H9 (cell line): ENCODE measurements around the gene CTNND1. TPM values are rescaled to one million over a fixed set of nuclear protein-coding genes. Genes with fewer than 3 reads are reported as not detected.

Source experiments
- DNase-seq: peaks from one replicate; pipeline ENCODE4 v3.0.0-alpha.2; 2017
- H2AFZ ChIP-seq: one replicate; pipeline ENCODE4 v1.6.1; 2013; ENCODE audit warnings: mild to moderate bottlenecking, low read length, control low read depth, moderate library complexity
- H2AK5ac ChIP-seq: 2 replicates; pipeline ENCODE4 v1.6.1; 2013; ENCODE audit warnings: low read length, control low read depth, mixed read lengths; ENCODE audit not compliant: insufficient read length
- H2BK120ac ChIP-seq: one replicate; pipeline ENCODE4 v1.6.1; 2013; ENCODE audit warnings: low read depth, mild to moderate bottlenecking, low read length, control low read depth, inconsistent platforms; ENCODE audit not compliant: poor library complexity, severe bottlenecking
- H2BK12ac ChIP-seq: 2 replicates; pipeline ENCODE4 v1.6.1; 2013; ENCODE audit warnings: low read length, control low read depth, mixed read lengths, low read depth; ENCODE audit not compliant: insufficient read length
- H2BK15ac ChIP-seq: 2 replicates; pipeline ENCODE4 v1.6.1; 2013; ENCODE audit warnings: low read depth, low read length, control low read depth
- H2BK20ac ChIP-seq: one replicate; pipeline ENCODE4 v1.6.1; 2013; ENCODE audit warnings: low read depth, mild to moderate bottlenecking, low read length, control low read depth, inconsistent platforms; ENCODE audit not compliant: poor library complexity, severe bottlenecking
- H2BK5ac ChIP-seq: 2 replicates; pipeline ENCODE4 v1.6.1; 2013; ENCODE audit warnings: low read length, control low read depth, mixed read lengths; ENCODE audit not compliant: insufficient read length
- H3K14ac ChIP-seq: 2 replicates; pipeline ENCODE4 v1.6.1; 2013; ENCODE audit warnings: low read length, control low read depth; ENCODE audit not compliant: insufficient read depth
- H3K18ac ChIP-seq: 2 replicates; pipeline ENCODE4 v1.6.1; 2013; ENCODE audit warnings: low read depth, mild to moderate bottlenecking, mixed read lengths, low read length, control low read depth; ENCODE audit not compliant: insufficient read length
- H3K23ac ChIP-seq: 2 replicates; pipeline ENCODE4 v1.6.1; 2013; ENCODE audit warnings: low read length, control low read depth, mixed read lengths, low read depth; ENCODE audit not compliant: insufficient read length
- H3K23me2 ChIP-seq: 2 replicates; pipeline ENCODE4 v1.6.1; 2013; ENCODE audit warnings: low read depth, mild to moderate bottlenecking, mixed read lengths, low read length, control low read depth; ENCODE audit not compliant: insufficient read length, poor library complexity, severe bottlenecking
- H3K27ac ChIP-seq: 2 replicates; pipeline ENCODE4 v1.5.1; 2013; ENCODE audit warnings: low read length, control low read depth, mixed read lengths, low read depth; ENCODE audit not compliant: insufficient read length
- H3K27me3 ChIP-seq: 2 replicates; pipeline ENCODE4 v1.6.1; 2013; ENCODE audit warnings: low read length, control low read depth, inconsistent platforms; ENCODE audit not compliant: insufficient read depth
- H3K4ac ChIP-seq: 2 replicates; pipeline ENCODE4 v1.6.1; 2013; ENCODE audit warnings: low read depth, mild to moderate bottlenecking, control low read depth, inconsistent platforms, low read length, moderate library complexity
- H3K4me1 ChIP-seq: 2 replicates; pipeline ENCODE4 v1.6.1; 2013; ENCODE audit warnings: low read length, control low read depth, inconsistent platforms; ENCODE audit not compliant: insufficient read depth
- H3K4me2 ChIP-seq: 2 replicates; pipeline ENCODE4 v1.6.1; 2013; ENCODE audit warnings: low read length, control low read depth, mixed read lengths; ENCODE audit not compliant: insufficient read length, insufficient read depth
- H3K56ac ChIP-seq: 2 replicates; pipeline ENCODE4 v1.6.1; 2013; ENCODE audit warnings: low read depth, mild to moderate bottlenecking, mixed read lengths, low read length, control low read depth; ENCODE audit not compliant: insufficient read length
- H3K79me1 ChIP-seq: 2 replicates; pipeline ENCODE4 v1.6.1; 2013; ENCODE audit warnings: low read depth, mild to moderate bottlenecking, moderate library complexity, low read length, control low read depth, inconsistent platforms; ENCODE audit not compliant: insufficient read depth, poor library complexity, severe bottlenecking
- H3K79me2 ChIP-seq: 2 replicates; pipeline ENCODE4 v1.6.1; 2013; ENCODE audit warnings: low read length, control low read depth, inconsistent platforms; ENCODE audit not compliant: insufficient read depth
- H3K9ac ChIP-seq: 2 replicates; pipeline ENCODE4 v1.6.1; 2013; ENCODE audit warnings: low read length, control low read depth, mixed read lengths; ENCODE audit not compliant: insufficient read length; ENCODE audit errors: extremely low read depth
- H3K9me3 ChIP-seq: one replicate; pipeline ENCODE4 v1.6.1; 2013; ENCODE audit warnings: low read depth, low read length, inconsistent platforms; ENCODE audit not compliant: control insufficient read depth
- H3T11ph ChIP-seq: one replicate; pipeline ENCODE4 v1.6.1; 2013; ENCODE audit warnings: mild to moderate bottlenecking, low read length, control low read depth, inconsistent platforms
- H4K20me1 ChIP-seq: one replicate; pipeline ENCODE4 v1.6.1; 2013; ENCODE audit not compliant: control insufficient read depth, insufficient read length, insufficient read depth
- H4K5ac ChIP-seq: 2 replicates; pipeline ENCODE4 v1.6.1; 2013; ENCODE audit warnings: low read depth, mild to moderate bottlenecking, mixed read lengths, low read length, control low read depth; ENCODE audit not compliant: insufficient read length
- H4K8ac ChIP-seq: replicated peaks from 2 replicates; pipeline ENCODE4 v1.6.1; 2013; ENCODE audit warnings: low read length, control low read depth, mixed read lengths, low read depth; ENCODE audit not compliant: insufficient read length
- H4K91ac ChIP-seq: 2 replicates; pipeline ENCODE4 v1.6.1; 2013; ENCODE audit warnings: low read depth, mild to moderate bottlenecking, moderate library complexity, mixed read lengths, low read length, control low read depth; ENCODE audit not compliant: insufficient read length
- H3K27ac Mint-ChIP-seq, 3 experiments: 2 replicates in 2 of 3; 3 replicates in 1 of 3; pipeline ENCODE4 v1.8.0; 2020 to 2021; ENCODE audit warnings: mixed read lengths in 3 of 3, mild to moderate bottlenecking in 1 of 3, moderate library complexity in 1 of 3
- H3K27me3 Mint-ChIP-seq: 2 replicates; pipeline ENCODE4 v1.8.0; 2021; ENCODE audit warnings: low read depth, mild to moderate bottlenecking, moderate library complexity, mixed read lengths
- H3K36me3 Mint-ChIP-seq, 3 experiments: 2 replicates in 2 of 3; 3 replicates in 1 of 3; pipeline ENCODE4 v1.8.0; 2020 to 2021; ENCODE audit warnings: low read depth in 3 of 3, mixed read lengths in 3 of 3; ENCODE audit not compliant: insufficient read depth in 1 of 3
- H3K4me1 Mint-ChIP-seq, 2 experiments: 2 replicates each; pipeline ENCODE4 v1.8.0; 2020; ENCODE audit warnings: mixed read lengths in 2 of 2
- H3K4me3 Mint-ChIP-seq, 2 experiments: 2 replicates in 1 of 2; 3 replicates in 1 of 2; pipeline ENCODE4 v1.8.0; 2020 to 2021; ENCODE audit warnings: mild to moderate bottlenecking in 2 of 2, mixed read lengths in 2 of 2, moderate library complexity in 1 of 2
- H3K9me3 Mint-ChIP-seq, 2 experiments: 2 replicates in 1 of 2; 3 replicates in 1 of 2; pipeline ENCODE4 v1.8.0; 2020; ENCODE audit warnings: mild to moderate bottlenecking in 2 of 2, mixed read lengths in 2 of 2, moderate library complexity in 1 of 2
- CTCF ChIP-seq: fragments of 200-600 bp; sonication (generic); conservative IDR thresholded peaks from 3 replicates; pipeline ENCODE4 v1.8.0; 2021; ENCODE audit warnings: antibody characterized with exemption, mild to moderate bottlenecking
- WGBS: extraction: QIAGEN DNeasy Blood & Tissue Kit; methylation state at CpG from one replicate; pipeline ENCODE4 v1.1.7; 2013; ENCODE audit warnings: missing lambda C conversion rate, low lambda C conversion rate, mixed read lengths; ENCODE audit not compliant: insufficient read length; ENCODE audit errors: extremely low coverage; 5-methylcytosine and 5-hydroxymethylcytosine counted together
- total RNA-seq: library from RNA; stranded (reverse); gene quantifications from 2 replicates; pipeline ENCODE4 v1.2.1, GENCODE V29; 2021

CTNND1 gene
- total RNA-seq, 1 experiment from 2014 or later = 164 TPM

- Histone ChIP-seq H4K91ac (no peak overlapping the region), H3K56ac (no peak overlapping the region), H3K9me3 (no peaks in the 10 kb centered on the region), H2AFZ (no peak overlapping the region), H2BK120ac (no peak overlapping the region), H2BK20ac (no peak overlapping the region), H3T11ph (no peak overlapping the region), H3K23me2 (no peaks in the 10 kb centered on the region), H2BK5ac (no peak overlapping the region), H3K27ac (no peak overlapping the region), H3K4me2 (peak overlapping the region; percentile 2), H3K79me2 (no peaks in the 10 kb centered on the region), H3K18ac (no peak overlapping the region), H3K14ac (no peak overlapping the region), H3K9ac (no peak overlapping the region), H3K23ac (no peak overlapping the region), H3K79me1 (no peaks in the 10 kb centered on the region), H3K4me1 (peaks cover 8% of the 10 kb centered on the region; the same call in 1 of the 2 replicates), H4K20me1 (no peaks in the 10 kb centered on the region), H4K5ac (no peak overlapping the region), H3K4ac (no peak overlapping the region; the same call in 1 of the 2 replicates), H4K8ac (no peak overlapping the region), H2AK5ac (no peak overlapping the region), H3K27me3 (no peaks in the 10 kb centered on the region), H2BK15ac (no peak overlapping the region), H2BK12ac (no peak overlapping the region)
- peaks cover 11% of the 10 kb centered on the region; the same call in 1 of the 2 replicates for H3K27me3 Mint-ChIP-seq
- H3K4me3 Mint-ChIP-seq = peak overlapping the region; percentile 6 to 17; a peak in 2 of 5 replicates
- peak overlapping the region in 2 of 3 experiments; percentile 78 to 92; a peak in 5 of 7 replicates for H3K27ac Mint-ChIP-seq
- no CpG with 5 or more reads among the region's 2 CpGs for WGBS
- DNase-seq = peak; percentile 83
- TF ChIP-seq CTCF = no peak
- peaks cover 0 to 7% (median 3%) of the 10 kb centered on the region in 3 experiments; a peak in 4 of 7 replicates for H3K36me3 Mint-ChIP-seq
- peaks cover 0 to 2% of the 10 kb centered on the region in 2 experiments; a peak in 3 of 5 replicates for H3K9me3 Mint-ChIP-seq
- peaks cover 34 to 39% of the 10 kb centered on the region in 2 experiments for H3K4me1 Mint-ChIP-seq
Measured at GRCh38 chr11:57868491-57868890, 106.9 kb downstream of the CTNND1 start.

Other genes starting within 250 kb of the CTNND1 start
- gene SLC43A1, start 246.1 kb upstream of the CTNND1 start, total RNA-seq = 16.3 and 17.0 TPM in 2 replicates
- gene TIMM10, start 231.0 kb upstream of the CTNND1 start, total RNA-seq = 126 and 130 TPM in 2 replicates
- 0.18 TPM in 1 of 2 replicates, not detected in the other for gene SMTNL1, start 224.2 kb upstream of the CTNND1 start, total RNA-seq
- 38.2 and 38.9 TPM in 2 replicates for gene UBE2L6, start 194.1 kb upstream of the CTNND1 start, total RNA-seq
- gene SERPING1, start 164.1 kb upstream of the CTNND1 start, total RNA-seq = 35.2 and 37.9 TPM in 2 replicates
- 0.13 TPM in 1 of 2 replicates, not detected in the other for gene YPEL4, start 111.9 kb upstream of the CTNND1 start, total RNA-seq
- gene CLP1, start 104.0 kb upstream of the CTNND1 start, total RNA-seq = 35.5 and 37.4 TPM in 2 replicates
- 65.2 and 67.2 TPM in 2 replicates for gene ZDHHC5, start 93.7 kb upstream of the CTNND1 start, total RNA-seq
- 17.6 and 17.9 TPM in 2 replicates for gene MED19, start 49.6 kb upstream of the CTNND1 start, total RNA-seq
- gene TMX2, start 49.2 kb upstream of the CTNND1 start, total RNA-seq = 91.1 and 91.3 TPM in 2 replicates
- 251 and 271 TPM in 2 replicates for gene SELENOH, start 20.3 kb upstream of the CTNND1 start, total RNA-seq
- not detected in 2 replicates for gene BTBD18, start 10.0 kb upstream of the CTNND1 start, total RNA-seq